K562 (cell line): ENCODE data around the gene GPR68. TPM values are rescaled to one million over a fixed set of nuclear protein-coding genes. Genes with fewer than 3 reads are reported as not detected.

ENCODE experiments used
- ASH1L ChIP-seq: fragments of 450-650 bp; IDR thresholded peaks from 2 replicates; pipeline ENCODE4 v1.6.1; 2018; ENCODE audit warnings: borderline replicate concordance, mild to moderate bottlenecking, low read depth; ENCODE audit not compliant: partially characterized antibody
- ETV1 ChIP-seq: fragments of 450-650 bp; conservative IDR thresholded peaks from 2 replicates; pipeline ENCODE4 v1.6.1; 2016; ENCODE audit warnings: missing genetic modification characterization, control low read depth, low read depth, missing compliant biosample characterization
- MIER1 ChIP-seq: fragments of 450-650 bp; IDR thresholded peaks from 2 replicates; pipeline ENCODE4 v1.6.1; 2016; ENCODE audit warnings: antibody characterized with exemption, mild to moderate bottlenecking, low read depth
- NCOA2 ChIP-seq, 2 experiments: fragments of 450-650 bp; IDR thresholded peaks; 2 replicates each; pipeline ENCODE4 v1.6.1; 2018; ENCODE audit warnings: mild to moderate bottlenecking in 2 of 2, moderate library complexity in 1 of 2; ENCODE audit not compliant: partially characterized antibody in 2 of 2
- NCOA4 ChIP-seq: fragments of 450-650 bp; IDR thresholded peaks from 2 replicates; pipeline ENCODE4 v1.6.1; 2018; ENCODE audit warnings: mild to moderate bottlenecking; ENCODE audit not compliant: partially characterized antibody
- PRMT5 ChIP-seq: sonication (generic); formaldehyde crosslinking; IDR thresholded peaks from 2 replicates; pipeline ENCODE4 v1.5.0; 2020; ENCODE audit warnings: missing genetic modification reagents
- SIRT6 ChIP-seq: IDR thresholded peaks from one replicate; pipeline ENCODE4 v1.6.1; 2012; ENCODE audit warnings: low read depth, mild to moderate bottlenecking, control low read depth, inconsistent platforms, low read length, moderate library complexity
- SMARCA5 ChIP-seq: fragments of 450-650 bp; IDR thresholded peaks from 2 replicates; pipeline ENCODE4 v1.6.1; 2016
- SREBF1 ChIP-seq: fragments of 150-350 bp; IDR thresholded peaks from 2 replicates; pipeline ENCODE4 v1.6.1; 2014; ENCODE audit warnings: antibody characterized with exemption, low read depth, low read length, borderline replicate concordance
- ZBED1 ChIP-seq: IDR thresholded peaks from 2 replicates; pipeline ENCODE4 v1.6.1; 2014
- ZNF23 ChIP-seq: fragments of 250-450 bp; sonication (Bioruptor Pico); IDR thresholded peaks from 2 replicates; pipeline ENCODE4 v1.4.0; 2020; ENCODE audit warnings: mild to moderate bottlenecking
- ZNF408 ChIP-seq: fragments of 250-450 bp; sonication (Bioruptor Pico); IDR thresholded peaks from 2 replicates; pipeline ENCODE4 v1.4.0; 2020; ENCODE audit warnings: low read depth, mild to moderate bottlenecking, moderate library complexity
- ZNF75A ChIP-seq: fragments of 450-650 bp; formaldehyde crosslinking; IDR thresholded peaks from 2 replicates; pipeline ENCODE4 v1.4.0; 2020; ENCODE audit warnings: mild to moderate bottlenecking
- ZSCAN32 ChIP-seq: fragments of 450-650 bp; formaldehyde crosslinking; IDR thresholded peaks from 2 replicates; pipeline ENCODE4 v1.4.0; 2020; ENCODE audit warnings: mild to moderate bottlenecking, moderate library complexity
- polyA plus RNA-seq, 8 experiments: library from polyadenylated mRNA; depleted of rRNA in 4 of 8; stranded (reverse) in 5 of 8; unstranded in 3 of 8; fragments of >200 nt; fragmentation: Nextera tagmentation in 2 of 8; fragmentation: Illumina TruSeq in 1 of 8; extraction: Ambion mirVana in 2 of 8; extraction: Trizol in 1 of 8; gene quantifications; 2 replicates each; pipeline versions ENCODE4 v1.2.1 to v1.2.3, GENCODE V29; 2011 to 2014; ENCODE audit warnings: inconsistent platforms in 1 of 8, missing spikeins in 1 of 8
- total RNA-seq, 7 experiments: library from RNA; depleted of rRNA in 6 of 7; stranded (reverse); fragments of >200 nt in 6 of 7; fragmentation: Illumina TruSeq in 2 of 7; extraction: Trizol in 2 of 7; gene quantifications; 2 replicates each; pipeline versions ENCODE4 v1.2.1 to v1.2.3, GENCODE V29; 2011 to 2021; ENCODE audit warnings: low replicate concordance in 1 of 7
- TF ChIP-seq, protein P1 (sequence below): sonication (generic); formaldehyde crosslinking; IDR thresholded peaks from 2 replicates; pipeline ENCODE4 v1.8.0; 2022; ENCODE audit warnings: mild to moderate bottlenecking, missing genetic modification reagents
- TF ChIP-seq, protein P2 (sequence below), 2 experiments: fragments of 450-650 bp; conservative IDR thresholded peaks; 2 replicates each; pipeline ENCODE4 v1.6.1; 2017; ENCODE audit warnings: mild to moderate bottlenecking in 2 of 2, moderate library complexity in 2 of 2
- TF ChIP-seq, protein P3 (sequence below): fragments of 450-650 bp; IDR thresholded peaks from 2 replicates; pipeline ENCODE4 v1.6.1; 2017; ENCODE audit warnings: antibody characterized with exemption, mild to moderate bottlenecking
- TF ChIP-seq, protein P4 (sequence below): fragments of 250-450 bp; sonication (Bioruptor Pico); IDR thresholded peaks from 2 replicates; pipeline ENCODE4 v1.6.1; 2021; ENCODE audit warnings: mild to moderate bottlenecking
- TF ChIP-seq, protein P5 (sequence below): sonication (generic); formaldehyde crosslinking; IDR thresholded peaks from 2 replicates; pipeline ENCODE4 v1.8.0; 2022; ENCODE audit warnings: missing genetic modification reagents, mild to moderate bottlenecking, borderline replicate concordance

GPR68 gene
- total and polyA plus RNA-seq, 9 of the 15 experiments (the other 6 are each of a cell fraction or from before 2014, with no cell fraction given): 0.41 to 9.4 (median 3.7) TPM

DNA sequence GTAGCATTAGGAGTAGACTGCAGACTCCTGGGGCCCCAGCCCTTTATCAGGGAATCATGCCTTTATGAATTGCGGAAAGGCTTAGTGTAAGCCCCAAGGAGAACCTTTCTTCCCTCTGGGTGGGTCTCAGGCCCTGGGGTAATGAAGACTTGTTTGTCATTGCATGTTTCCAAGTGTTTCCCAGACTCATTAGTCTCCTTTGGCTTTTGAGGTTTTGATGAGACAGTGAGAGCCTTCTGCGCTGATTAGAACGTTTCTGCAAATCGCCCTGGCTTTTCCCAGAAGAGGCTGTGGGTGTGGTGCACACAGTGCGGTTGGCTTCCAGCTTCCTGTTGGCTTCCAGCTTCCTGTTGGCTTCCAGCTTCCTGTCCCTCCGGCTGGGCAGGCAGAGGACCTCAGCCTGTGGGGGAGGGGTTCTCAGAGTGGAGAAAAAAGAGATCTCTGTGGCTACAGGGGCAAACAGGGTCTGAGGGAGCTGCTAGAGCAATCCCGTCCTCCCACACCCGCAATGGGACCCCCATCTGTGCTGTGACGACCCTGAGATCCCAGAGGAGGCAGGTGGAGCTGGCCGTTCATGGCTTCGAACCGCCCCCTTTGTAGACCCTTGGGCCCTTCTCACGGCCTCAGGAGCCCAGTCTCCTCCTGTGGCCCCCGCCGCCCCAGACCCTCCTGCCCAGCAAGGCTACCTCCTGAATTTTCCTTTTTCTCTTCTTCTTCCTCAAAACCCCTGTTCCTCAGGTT lies 42.1 kb downstream of the GPR68 start (continued):
- TF ChIP-seq ZNF408 (CRISPR knock-in tag): no peak
- TF ChIP-seq, protein P1, sequence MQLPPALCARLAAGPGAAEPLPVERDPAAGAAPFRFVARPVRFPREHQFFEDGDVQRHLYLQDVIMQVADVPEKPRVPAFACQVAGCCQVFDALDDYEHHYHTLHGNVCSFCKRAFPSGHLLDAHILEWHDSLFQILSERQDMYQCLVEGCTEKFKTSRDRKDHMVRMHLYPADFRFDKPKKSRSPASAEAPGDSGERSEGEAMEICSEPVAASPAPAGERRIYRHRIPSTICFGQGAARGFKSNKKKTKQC (CRISPR knock-in tag): no peak
- TF ChIP-seq, protein P2, sequence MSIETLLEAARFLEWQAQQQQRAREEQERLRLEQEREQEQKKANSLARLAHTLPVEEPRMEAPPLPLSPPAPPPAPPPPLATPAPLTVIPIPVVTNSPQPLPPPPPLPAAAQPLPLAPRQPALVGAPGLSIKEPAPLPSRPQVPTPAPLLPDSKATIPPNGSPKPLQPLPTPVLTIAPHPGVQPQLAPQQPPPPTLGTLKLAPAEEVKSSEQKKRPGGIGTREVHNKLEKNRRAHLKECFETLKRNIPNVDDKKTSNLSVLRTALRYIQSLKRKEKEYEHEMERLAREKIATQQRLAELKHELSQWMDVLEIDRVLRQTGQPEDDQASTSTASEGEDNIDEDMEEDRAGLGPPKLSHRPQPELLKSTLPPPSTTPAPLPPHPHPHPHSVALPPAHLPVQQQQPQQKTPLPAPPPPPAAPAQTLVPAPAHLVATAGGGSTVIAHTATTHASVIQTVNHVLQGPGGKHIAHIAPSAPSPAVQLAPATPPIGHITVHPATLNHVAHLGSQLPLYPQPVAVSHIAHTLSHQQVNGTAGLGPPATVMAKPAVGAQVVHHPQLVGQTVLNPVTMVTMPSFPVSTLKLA (conservative IDR thresholded peaks at IDR 0.05): peak in 1 of 2 experiments; percentile 35; a peak in 2 of 4 replicates
- TF ChIP-seq NCOA4: no peak
- TF ChIP-seq SMARCA5: no peak
- TF ChIP-seq ZBED1: 0 out of 2 replicates have a peak, but pooled peaks have one; percentile 42
- TF ChIP-seq ASH1L: no peak
- TF ChIP-seq PRMT5 (CRISPR knock-in tag): no peak
- TF ChIP-seq NCOA2 (IDR thresholded peaks at IDR 0.05; ENCODE audit: partially characterized antibody in 2 of 2): no peak
- no peak for TF ChIP-seq ZSCAN32 (CRISPR knock-in tag)
- TF ChIP-seq, protein P3, sequence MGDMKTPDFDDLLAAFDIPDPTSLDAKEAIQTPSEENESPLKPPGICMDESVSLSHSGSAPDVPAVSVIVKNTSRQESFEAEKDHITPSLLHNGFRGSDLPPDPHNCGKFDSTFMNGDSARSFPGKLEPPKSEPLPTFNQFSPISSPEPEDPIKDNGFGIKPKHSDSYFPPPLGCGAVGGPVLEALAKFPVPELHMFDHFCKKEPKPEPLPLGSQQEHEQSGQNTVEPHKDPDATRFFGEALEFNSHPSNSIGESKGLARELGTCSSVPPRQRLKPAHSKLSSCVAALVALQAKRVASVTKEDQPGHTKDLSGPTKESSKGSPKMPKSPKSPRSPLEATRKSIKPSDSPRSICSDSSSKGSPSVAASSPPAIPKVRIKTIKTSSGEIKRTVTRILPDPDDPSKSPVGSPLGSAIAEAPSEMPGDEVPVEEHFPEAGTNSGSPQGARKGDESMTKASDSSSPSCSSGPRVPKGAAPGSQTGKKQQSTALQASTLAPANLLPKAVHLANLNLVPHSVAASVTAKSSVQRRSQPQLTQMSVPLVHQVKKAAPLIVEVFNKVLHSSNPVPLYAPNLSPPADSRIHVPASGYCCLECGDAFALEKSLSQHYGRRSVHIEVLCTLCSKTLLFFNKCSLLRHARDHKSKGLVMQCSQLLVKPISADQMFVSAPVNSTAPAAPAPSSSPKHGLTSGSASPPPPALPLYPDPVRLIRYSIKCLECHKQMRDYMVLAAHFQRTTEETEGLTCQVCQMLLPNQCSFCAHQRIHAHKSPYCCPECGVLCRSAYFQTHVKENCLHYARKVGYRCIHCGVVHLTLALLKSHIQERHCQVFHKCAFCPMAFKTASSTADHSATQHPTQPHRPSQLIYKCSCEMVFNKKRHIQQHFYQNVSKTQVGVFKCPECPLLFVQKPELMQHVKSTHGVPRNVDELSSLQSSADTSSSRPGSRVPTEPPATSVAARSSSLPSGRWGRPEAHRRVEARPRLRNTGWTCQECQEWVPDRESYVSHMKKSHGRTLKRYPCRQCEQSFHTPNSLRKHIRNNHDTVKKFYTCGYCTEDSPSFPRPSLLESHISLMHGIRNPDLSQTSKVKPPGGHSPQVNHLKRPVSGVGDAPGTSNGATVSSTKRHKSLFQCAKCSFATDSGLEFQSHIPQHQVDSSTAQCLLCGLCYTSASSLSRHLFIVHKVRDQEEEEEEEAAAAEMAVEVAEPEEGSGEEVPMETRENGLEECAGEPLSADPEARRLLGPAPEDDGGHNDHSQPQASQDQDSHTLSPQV: peak; percentile 82
- no peak for TF ChIP-seq ZNF23 (CRISPR knock-in tag)
- no peak for TF ChIP-seq SIRT6
- TF ChIP-seq SREBF1: no peak
- TF ChIP-seq, protein P4, sequence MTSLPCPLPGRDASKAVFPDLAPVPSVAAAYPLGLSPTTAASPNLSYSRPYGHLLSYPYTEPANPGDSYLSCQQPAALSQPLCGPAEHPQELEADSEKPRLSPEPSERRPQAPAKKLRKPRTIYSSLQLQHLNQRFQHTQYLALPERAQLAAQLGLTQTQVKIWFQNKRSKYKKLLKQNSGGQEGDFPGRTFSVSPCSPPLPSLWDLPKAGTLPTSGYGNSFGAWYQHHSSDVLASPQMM (CRISPR knock-in tag): no peak
- TF ChIP-seq ETV1 (tag): peak; percentile 94
- no peak for TF ChIP-seq MIER1
- TF ChIP-seq, protein P5, sequence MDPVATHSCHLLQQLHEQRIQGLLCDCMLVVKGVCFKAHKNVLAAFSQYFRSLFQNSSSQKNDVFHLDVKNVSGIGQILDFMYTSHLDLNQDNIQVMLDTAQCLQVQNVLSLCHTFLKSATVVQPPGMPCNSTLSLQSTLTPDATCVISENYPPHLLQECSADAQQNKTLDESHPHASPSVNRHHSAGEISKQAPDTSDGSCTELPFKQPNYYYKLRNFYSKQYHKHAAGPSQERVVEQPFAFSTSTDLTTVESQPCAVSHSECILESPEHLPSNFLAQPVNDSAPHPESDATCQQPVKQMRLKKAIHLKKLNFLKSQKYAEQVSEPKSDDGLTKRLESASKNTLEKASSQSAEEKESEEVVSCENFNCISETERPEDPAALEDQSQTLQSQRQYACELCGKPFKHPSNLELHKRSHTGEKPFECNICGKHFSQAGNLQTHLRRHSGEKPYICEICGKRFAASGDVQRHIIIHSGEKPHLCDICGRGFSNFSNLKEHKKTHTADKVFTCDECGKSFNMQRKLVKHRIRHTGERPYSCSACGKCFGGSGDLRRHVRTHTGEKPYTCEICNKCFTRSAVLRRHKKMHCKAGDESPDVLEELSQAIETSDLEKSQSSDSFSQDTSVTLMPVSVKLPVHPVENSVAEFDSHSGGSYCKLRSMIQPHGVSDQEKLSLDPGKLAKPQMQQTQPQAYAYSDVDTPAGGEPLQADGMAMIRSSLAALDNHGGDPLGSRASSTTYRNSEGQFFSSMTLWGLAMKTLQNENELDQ (CRISPR knock-in tag): no peak
- TF ChIP-seq ZNF75A (CRISPR knock-in tag): no peak
